Measurements from ENCODE around the gene RNF34.

Gene RNF34

DNA sequence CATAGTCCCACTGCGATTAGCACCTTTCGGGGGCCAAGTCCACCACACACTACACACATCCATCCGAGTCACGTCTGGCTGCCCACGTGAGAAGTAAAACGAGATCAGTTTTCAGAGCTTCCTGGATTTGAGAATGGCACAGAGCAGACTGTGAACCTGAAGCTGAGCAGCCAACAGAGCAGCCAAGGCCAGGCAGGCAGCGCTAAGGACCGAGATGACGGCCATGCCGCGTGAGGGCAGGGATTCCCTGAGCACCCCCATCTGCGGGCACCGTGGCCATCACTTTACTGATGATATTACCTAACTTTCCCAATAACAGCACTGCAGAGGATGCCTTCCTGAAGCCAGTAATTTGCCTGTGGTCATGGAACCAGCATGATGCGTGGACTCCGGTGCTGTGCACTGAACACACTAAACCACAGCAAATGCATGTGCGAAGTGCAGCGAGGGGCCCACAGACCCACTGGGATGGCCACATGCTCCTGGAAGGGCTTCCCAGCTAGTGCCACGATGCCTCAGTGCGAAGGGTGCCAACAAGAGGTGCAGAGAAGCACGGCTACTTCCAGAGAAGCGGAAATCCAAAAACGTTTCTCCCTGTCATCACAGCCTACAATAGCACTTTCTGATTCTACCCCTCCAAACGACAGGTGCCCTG lies 56.0 kb downstream of the RNF34 start:
- TF ChIP-seq REST (IDR thresholded peaks at IDR 0.05; ENCODE audit: insufficient replicate concordance, low read depth) (no peak), CTCF (IDR thresholded peaks at IDR 0.05; ENCODE audit: insufficient read depth, low read length) (no peak), SPI1 (IDR thresholded peaks at IDR 0.05; ENCODE audit: borderline replicate concordance, low read depth) (no peak), POLR2AphosphoS5 (IDR thresholded peaks at IDR 0.05; ENCODE audit: low read depth) (no peak), GABPA (IDR thresholded peaks at IDR 0.05; ENCODE audit: low read depth) (no peak)
- H3K27ac ChIP-seq (replicated peaks), result no peak overlapping the region
- no peak for DNase-seq (ENCODE audit: low read depth in 1 of 2, low spot score in 1 of 2)
- no peak overlapping the region for H3K4me3 ChIP-seq (replicated peaks; ENCODE audit: insufficient read depth, low read length)
- no peaks in the 10 kb centered on the region for H3K27me3 ChIP-seq (ENCODE audit: insufficient read depth, poor library complexity, severe bottlenecking)

- no peaks in the 10 kb centered on the region for H3K27me3 ChIP-seq (ENCODE audit: insufficient read depth, poor library complexity, severe bottlenecking)
- DNase-seq (ENCODE audit: low read depth in 1 of 2, low spot score in 1 of 2), result no peak
- no peak for TF ChIP-seq GABPA (IDR thresholded peaks at IDR 0.05; ENCODE audit: low read depth)
- TF ChIP-seq REST (IDR thresholded peaks at IDR 0.05; ENCODE audit: insufficient replicate concordance, low read depth), result no peak
- TF ChIP-seq CTCF (IDR thresholded peaks at IDR 0.05; ENCODE audit: insufficient read depth, low read length), result no peak
- TF ChIP-seq SPI1 (IDR thresholded peaks at IDR 0.05; ENCODE audit: borderline replicate concordance, low read depth), result no peak
- TF ChIP-seq POLR2AphosphoS5 (IDR thresholded peaks at IDR 0.05; ENCODE audit: low read depth), result no peak
- no peak overlapping the region for H3K4me3 ChIP-seq (replicated peaks; ENCODE audit: insufficient read depth, low read length)
- no peak overlapping the region for H3K27ac ChIP-seq (replicated peaks)
Measured at GRCh38 chr12:121456551-121456950, 56.6 kb downstream of the RNF34 start.

DNA sequence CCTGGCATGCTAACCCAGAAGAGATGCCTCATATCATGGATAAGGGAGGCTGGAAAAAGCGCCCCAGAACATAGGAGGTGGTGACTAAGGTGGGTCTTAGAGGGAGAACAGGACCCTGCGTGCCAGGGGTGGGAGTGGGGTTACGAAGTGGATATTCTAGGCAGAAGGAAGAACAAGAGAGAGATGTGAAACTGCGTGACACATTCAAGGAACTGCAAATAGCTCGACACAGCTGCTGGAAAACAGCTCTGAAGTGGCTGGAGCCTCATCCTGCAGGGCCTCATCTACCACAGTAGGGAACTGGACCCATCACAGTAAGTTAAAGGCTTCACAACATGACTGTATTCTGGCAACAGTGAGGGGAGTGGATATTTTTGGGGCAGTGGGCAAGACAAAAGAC lies 61.1 kb downstream of the RNF34 start:
- DNase-seq (ENCODE audit: low read depth in 1 of 2, low spot score in 1 of 2), result no peak
- no peak overlapping the region for H3K27ac ChIP-seq (replicated peaks)
- H3K4me3 ChIP-seq (replicated peaks; ENCODE audit: insufficient read depth, low read length), result no peak overlapping the region
- H3K27me3 ChIP-seq (ENCODE audit: insufficient read depth, poor library complexity, severe bottlenecking), result no peaks in the 10 kb centered on the region
- TF ChIP-seq REST (IDR thresholded peaks at IDR 0.05; ENCODE audit: insufficient replicate concordance, low read depth) (no peak), POLR2AphosphoS5 (IDR thresholded peaks at IDR 0.05; ENCODE audit: low read depth) (no peak), GABPA (IDR thresholded peaks at IDR 0.05; ENCODE audit: low read depth) (no peak), SPI1 (IDR thresholded peaks at IDR 0.05; ENCODE audit: borderline replicate concordance, low read depth) (no peak), CTCF (IDR thresholded peaks at IDR 0.05; ENCODE audit: insufficient read depth, low read length) (no peak)
